ENCODE results near the gene SIRT3.
"Not testable (repeated sequence)": the region's sequence is repeated elsewhere in the genome, so short reads cannot be mapped to it uniquely, and the experiment has no call there.

The SIRT3 gene

GRCh38 chr11:200224-201003, 35.7 kb downstream of the SIRT3 start:
- no peak for DNase-seq

GRCh38 chr11:199782-200181, 36.4 kb downstream of the SIRT3 start:
- DNase-seq: no peak

- DNase-seq: no peak
These were observed 37.0 kb downstream of the SIRT3 start for GRCh38 chr11:199004-199581.

GRCh38 chr11:198236-198806, 37.8 kb downstream of the SIRT3 start:
- DNase-seq: no peak

GRCh38 chr11:197741-198235, 38.4 kb downstream of the SIRT3 start:
- DNase-seq: no peak

GRCh38 chr11:196786-197731, 39.1 kb downstream of the SIRT3 start:
- no peak for DNase-seq

GRCh38 chr11:193481-193880, 42.7 kb downstream of the SIRT3 start:
- DNase-seq: not testable (repeated sequence)

- DNase-seq: not testable (repeated sequence)
These were observed 43.4 kb downstream of the SIRT3 start, which contains the start of gene SCGB1C1 for GRCh38 chr11:192674-193128. SCGB1C1 (plus strand) TSS chr11:193078; CDS start chr11:193100, 22 bp downstream.

GRCh38 chr11:191490-192478, 44.4 kb downstream of the SIRT3 start:
- DNase-seq: not testable (repeated sequence)

- DNase-seq: not testable (repeated sequence)
These were observed 45.6 kb downstream of the SIRT3 start for GRCh38 chr11:190546-190945.

GRCh38 chr11:189843-190311, 46.3 kb downstream of the SIRT3 start:
- DNase-seq: not testable (repeated sequence)

- not testable (repeated sequence) for DNase-seq
These were observed 46.9 kb downstream of the SIRT3 start for GRCh38 chr11:189200-189783.

- DNase-seq: not testable (repeated sequence)
These were observed 55.9 kb downstream of the SIRT3 start for GRCh38 chr11:180242-180641.
